Sigmoid colon (tissue), 4 donors: Measurements from ENCODE around the gene KLK2.

ENCODE experiments used
- CTCF ChIP-seq, 4 experiments: fragments of 450-650 bp in 3 of 4; fragments of 200-600 bp in 1 of 4; IDR thresholded peaks; one replicate each; pipeline ENCODE4 v1.5.1; 2016 to 2019; ENCODE audit warnings: antibody characterized with exemption in 4 of 4, mild to moderate bottlenecking in 3 of 4, moderate library complexity in 2 of 4
- EP300 ChIP-seq, 4 donors: sonication (generic); formaldehyde crosslinking; IDR thresholded peaks; one replicate each; pipeline ENCODE4 v1.6.1; 2017; ENCODE audit warnings: antibody characterized with exemption in 4 of 4
- POLR2A ChIP-seq, 2 donors: fragments of 450-650 bp; IDR thresholded peaks; one replicate each; pipeline ENCODE4 v1.6.1; 2016; ENCODE audit warnings: antibody characterized with exemption in 2 of 2, mild to moderate bottlenecking in 2 of 2, moderate library complexity in 2 of 2
- POLR2AphosphoS5 ChIP-seq, 4 donors: sonication (generic); formaldehyde crosslinking; IDR thresholded peaks; one replicate each; pipeline ENCODE4 v1.6.1; 2017; ENCODE audit warnings: antibody characterized with exemption in 4 of 4

- no peak for TF ChIP-seq CTCF (IDR thresholded peaks at IDR 0.05)
- no peak for TF ChIP-seq EP300 (IDR thresholded peaks at IDR 0.05)
- no peak for TF ChIP-seq POLR2AphosphoS5 (IDR thresholded peaks at IDR 0.05)
- no peak for TF ChIP-seq POLR2A (IDR thresholded peaks at IDR 0.05)
These were observed 42.2 kb upstream of the KLK2 start for GRCh38 chr19:50831026-50831396.
